Measurements from ENCODE around the gene GRPEL2.

The GRPEL2 gene

GRCh38 chr5:149315753-149316152 is 29.5 kb upstream of the GRPEL2 start:
- no peaks in the 10 kb centered on the region for H4K20me1 ChIP-seq (ENCODE audit: insufficient read depth)
- no peak overlapping the region for H3K9ac ChIP-seq
- H3K4me1 ChIP-seq (ENCODE audit: low read depth, poor library complexity, severe bottlenecking): no peaks in the 10 kb centered on the region
- no peak overlapping the region for H3K27ac ChIP-seq
- H3K79me2 ChIP-seq (ENCODE audit: insufficient read depth, low read depth): no peaks in the 10 kb centered on the region
- no peak overlapping the region for H2AFZ ChIP-seq (ENCODE audit: low read depth)
- no peak for TF ChIP-seq CTCF (conservative IDR thresholded peaks at IDR 0.05; ENCODE audit: low read depth, low read length)
- no peaks in the 10 kb centered on the region for H3K27me3 ChIP-seq (ENCODE audit: insufficient read depth, low read depth)
- no peak overlapping the region for H3K4me2 ChIP-seq
- no peaks in the 10 kb centered on the region for H3K36me3 ChIP-seq (ENCODE audit: insufficient read depth)
- no peak overlapping the region for H3K4me3 ChIP-seq (IDR thresholded peaks at IDR 0.05; ENCODE audit: insufficient read depth, low read depth, low read length)

GRCh38 chr5:149317281-149318048 is 27.8 kb upstream of the GRPEL2 start:
- Histone ChIP-seq H3K27me3 (ENCODE audit: insufficient read depth, low read depth) (no peaks in the 10 kb centered on the region), H2AFZ (ENCODE audit: low read depth) (peak overlapping the region; percentile 64), H4K20me1 (ENCODE audit: insufficient read depth) (no peaks in the 10 kb centered on the region), H3K36me3 (ENCODE audit: insufficient read depth) (no peaks in the 10 kb centered on the region), H3K4me2 (no peak overlapping the region), H3K79me2 (ENCODE audit: insufficient read depth, low read depth) (no peaks in the 10 kb centered on the region), H3K4me3 (IDR thresholded peaks at IDR 0.05; ENCODE audit: insufficient read depth, low read depth, low read length) (no peak overlapping the region), H3K4me1 (ENCODE audit: low read depth, poor library complexity, severe bottlenecking) (no peaks in the 10 kb centered on the region), H3K27ac (no peak overlapping the region), H3K9ac (no peak overlapping the region)
- peak; percentile 53 for TF ChIP-seq CTCF (conservative IDR thresholded peaks at IDR 0.05; ENCODE audit: low read depth, low read length)

DNA sequence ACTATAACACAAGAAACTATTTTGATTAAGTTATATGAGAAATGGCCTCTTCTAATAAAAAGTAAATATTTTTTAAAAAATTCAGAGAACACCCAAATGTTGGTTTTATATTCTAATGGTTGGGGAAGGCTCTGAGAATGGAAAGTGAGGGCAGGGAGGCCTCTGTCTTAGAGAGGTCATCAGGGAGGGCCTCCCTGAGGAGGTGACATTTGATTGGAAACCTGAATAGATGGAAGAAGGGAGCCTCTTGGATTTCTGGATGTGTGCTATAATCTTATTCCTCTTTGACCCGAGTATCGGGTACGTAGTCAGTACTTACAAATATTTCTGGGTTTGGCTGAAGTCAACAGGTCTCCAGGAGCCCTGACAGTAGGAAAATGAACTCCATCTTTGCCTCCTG is 26.1 kb upstream of the GRPEL2 start:
- Histone ChIP-seq H3K4me1 (ENCODE audit: low read depth, poor library complexity, severe bottlenecking) (no peaks in the 10 kb centered on the region), H3K4me2 (no peak overlapping the region), H4K20me1 (ENCODE audit: insufficient read depth) (no peaks in the 10 kb centered on the region), H3K79me2 (ENCODE audit: insufficient read depth, low read depth) (no peaks in the 10 kb centered on the region), H2AFZ (ENCODE audit: low read depth) (no peak overlapping the region), H3K4me3 (IDR thresholded peaks at IDR 0.05; ENCODE audit: insufficient read depth, low read depth, low read length) (no peak overlapping the region), H3K36me3 (ENCODE audit: insufficient read depth) (no peaks in the 10 kb centered on the region), H3K27me3 (ENCODE audit: insufficient read depth, low read depth) (no peaks in the 10 kb centered on the region), H3K9ac (no peak overlapping the region), H3K27ac (no peak overlapping the region)
- no peak for TF ChIP-seq CTCF (conservative IDR thresholded peaks at IDR 0.05; ENCODE audit: low read depth, low read length)

DNA sequence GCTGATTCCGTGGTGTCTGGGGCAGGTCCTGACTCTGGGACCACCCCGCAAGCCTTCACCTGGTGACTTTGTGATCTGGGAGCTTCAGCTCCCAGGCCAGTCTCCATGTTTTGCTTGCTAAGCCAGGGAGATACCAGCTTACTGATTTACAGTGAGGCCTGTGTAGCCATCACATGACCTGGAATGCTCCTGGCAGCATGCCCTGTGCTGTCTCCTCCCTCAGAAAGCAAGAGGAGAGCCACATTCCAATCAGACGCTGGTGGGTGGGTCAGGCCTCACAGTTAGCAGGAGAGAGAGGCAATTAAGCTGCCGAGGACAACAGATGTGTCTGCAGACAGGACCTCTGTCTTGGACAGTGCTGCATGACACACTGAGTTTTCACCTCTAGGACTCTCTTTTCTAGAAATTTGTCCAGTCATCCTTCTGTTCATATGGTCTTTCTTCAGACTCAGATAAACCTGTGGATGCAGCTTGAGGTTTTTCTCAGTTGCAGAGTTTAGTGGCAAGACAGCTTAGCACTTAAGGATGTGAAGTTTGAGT is 24.4 kb upstream of the GRPEL2 start:
- H3K4me2 ChIP-seq: no peak overlapping the region
- H3K4me1 ChIP-seq (ENCODE audit: low read depth, poor library complexity, severe bottlenecking): no peaks in the 10 kb centered on the region
- H3K9ac ChIP-seq: no peak overlapping the region
- no peaks in the 10 kb centered on the region for H3K36me3 ChIP-seq (ENCODE audit: insufficient read depth)
- no peak overlapping the region for H3K4me3 ChIP-seq (IDR thresholded peaks at IDR 0.05; ENCODE audit: insufficient read depth, low read depth, low read length)
- no peaks in the 10 kb centered on the region for H4K20me1 ChIP-seq (ENCODE audit: insufficient read depth)
- H3K79me2 ChIP-seq (ENCODE audit: insufficient read depth, low read depth): no peaks in the 10 kb centered on the region
- no peak overlapping the region for H2AFZ ChIP-seq (ENCODE audit: low read depth)
- no peak overlapping the region for H3K27ac ChIP-seq
- no peaks in the 10 kb centered on the region for H3K27me3 ChIP-seq (ENCODE audit: insufficient read depth, low read depth)
- TF ChIP-seq CTCF (conservative IDR thresholded peaks at IDR 0.05; ENCODE audit: low read depth, low read length): no peak
